GM18907 (cell line): ENCODE data around the gene PXMP2.
A peak's percentile ranks its signal among the peaks of the same experiment; 100 is the strongest.

Source experiments
- ATAC-seq: cut with Tn5 transposase; IDR thresholded peaks from one replicate; pipeline ENCODE4 v1.9.1; 2021; ENCODE audit warnings: mild to moderate bottlenecking, moderate library complexity; ENCODE audit not compliant: unreplicated experiment

PXMP2 gene

DNA sequence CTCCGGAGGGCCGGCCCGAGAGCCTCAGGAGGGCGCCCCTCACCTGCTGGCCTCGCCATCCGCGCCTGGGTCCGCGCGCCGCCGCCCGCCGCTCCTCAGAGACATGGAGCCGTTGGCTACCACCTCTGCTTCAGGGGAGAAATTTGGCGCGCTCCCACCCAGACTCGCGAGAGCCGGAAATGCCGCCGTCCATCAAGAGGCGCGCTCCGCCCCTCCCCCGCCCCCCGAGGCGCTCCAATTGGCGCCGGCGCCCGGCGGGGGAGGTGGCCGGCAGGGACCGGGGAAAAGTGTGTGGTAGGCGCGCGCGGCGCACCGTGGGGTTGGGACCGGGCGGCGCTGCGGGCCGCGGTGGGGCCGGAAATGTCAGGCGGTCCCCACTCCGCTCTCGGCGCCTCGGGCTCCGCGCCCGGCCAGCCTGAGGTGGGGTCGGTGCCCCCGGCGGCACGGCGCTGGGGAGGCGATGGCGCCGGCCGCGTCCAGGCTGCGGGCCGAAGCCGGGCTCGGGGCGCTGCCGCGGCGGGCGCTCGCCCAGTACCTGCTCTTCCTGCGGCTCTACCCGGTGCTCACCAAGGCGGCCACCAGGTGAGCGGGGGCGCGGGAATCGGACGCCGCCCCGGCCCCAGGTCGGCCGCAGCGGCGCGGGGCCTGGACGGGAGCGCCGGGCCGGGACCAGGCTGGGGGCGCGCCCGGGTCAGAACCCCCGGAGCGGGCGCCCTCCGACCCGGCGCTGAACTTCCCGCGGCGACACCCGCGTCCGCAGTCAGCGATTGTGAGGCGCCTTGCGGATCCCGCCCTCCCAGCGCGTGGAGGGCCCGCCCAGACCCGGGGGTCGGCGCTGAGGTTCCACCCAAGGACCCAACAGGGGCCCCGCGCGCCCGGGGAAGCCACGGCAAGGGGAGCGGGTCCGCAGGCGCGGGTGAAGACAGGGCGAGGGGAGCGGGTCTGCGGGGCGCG lies at the start of gene PXMP2, which contains the start of gene POLE:
Gene PXMP2 (plus strand): TSS at position 377 of the 954 bp plus-strand sequence. CDS start 84 bp downstream, at position 461.
Gene POLE (minus strand): TSS at position 132 of the 954 bp plus-strand sequence. CDS start 27 bp downstream, at position 105.
- peak; percentile 94 for ATAC-seq

DNA sequence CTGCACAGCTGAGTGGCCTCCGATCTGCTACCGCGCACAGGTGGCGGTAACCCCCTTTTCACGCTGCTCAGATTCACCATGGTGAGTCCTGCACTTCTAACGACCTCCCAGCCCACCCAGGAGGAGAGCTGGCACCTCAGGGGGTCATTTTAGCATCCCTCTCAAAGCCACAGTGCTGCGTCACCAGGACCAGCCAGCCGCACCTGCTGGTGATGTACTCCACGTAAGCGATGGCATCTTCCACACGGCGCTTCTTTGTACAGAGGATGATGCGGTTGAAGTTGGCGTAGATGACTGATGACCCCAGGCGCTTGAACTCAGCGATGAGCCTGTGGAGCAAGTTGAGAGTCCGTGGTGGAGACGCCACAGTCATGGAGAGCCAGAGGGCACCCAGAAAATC lies 49.6 kb upstream of the PXMP2 start:
- no peak for ATAC-seq

DNA sequence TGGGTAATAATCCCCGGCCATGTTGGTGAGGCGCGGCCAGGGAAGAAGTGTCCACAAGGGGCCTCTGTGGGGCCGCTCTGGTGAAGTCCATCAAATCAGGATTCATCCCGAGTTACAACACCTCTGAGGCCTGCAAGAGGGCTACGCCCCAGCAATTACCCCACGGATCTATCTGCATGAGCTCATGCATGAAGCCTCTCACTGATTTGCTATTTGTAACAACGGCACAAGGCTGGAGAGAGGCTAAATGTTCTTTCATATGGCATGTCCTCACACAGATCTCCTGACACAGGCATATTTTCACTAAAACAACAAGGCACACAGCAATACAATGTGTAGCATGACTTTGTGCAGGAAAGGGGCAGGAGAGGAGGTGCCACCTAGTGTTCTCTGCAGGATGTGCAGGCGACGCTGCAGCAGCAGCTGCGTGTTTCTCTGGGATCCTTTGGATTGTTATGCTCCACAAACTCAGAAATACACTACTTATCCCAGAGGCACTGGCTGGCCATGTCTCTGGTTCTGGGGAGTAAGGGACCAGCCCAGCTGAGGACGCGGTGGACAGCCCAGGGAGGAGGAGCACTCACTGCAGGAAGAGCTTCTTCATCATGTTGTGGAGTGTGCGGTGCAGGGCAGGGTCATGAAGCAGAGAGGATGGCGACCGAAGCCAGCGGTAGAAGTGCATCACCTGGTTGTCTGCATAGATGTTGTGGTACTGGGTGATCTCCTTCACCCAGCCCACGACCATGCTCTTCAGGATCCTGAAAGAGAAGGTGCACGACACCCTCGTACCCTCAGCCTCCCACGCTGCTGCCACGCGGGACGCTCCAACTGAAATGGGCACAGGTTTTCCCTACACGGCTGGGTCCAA lies 48.6 kb upstream of the PXMP2 start:
- no peak for ATAC-seq

DNA sequence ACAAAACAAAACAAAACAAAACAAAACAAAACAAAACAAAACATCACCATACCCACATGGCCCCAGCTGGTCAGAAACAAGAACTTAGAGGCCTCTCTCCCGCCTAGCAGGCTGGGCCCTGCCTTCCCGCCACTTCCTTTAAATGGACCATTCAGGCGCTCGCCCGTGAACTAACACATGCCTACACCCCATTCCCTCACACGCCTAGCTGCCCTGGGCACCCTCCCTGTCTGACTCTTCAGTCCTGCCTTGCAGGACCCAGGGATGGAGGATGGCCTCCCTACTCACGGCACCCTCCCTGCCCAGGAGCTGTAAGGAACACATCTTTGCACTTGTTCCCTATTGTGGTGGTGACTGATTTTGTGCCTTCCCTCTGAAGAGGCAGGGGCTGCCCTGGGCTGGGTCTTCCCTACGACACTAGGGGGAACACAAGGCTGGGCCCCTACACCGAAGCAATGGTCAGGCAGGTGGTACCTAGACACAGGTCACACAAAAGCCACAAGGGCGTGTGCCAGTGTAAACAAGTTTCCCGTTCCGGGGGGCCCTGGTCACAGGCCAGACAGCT lies 47.3 kb upstream of the PXMP2 start:
- ATAC-seq = no peak

DNA sequence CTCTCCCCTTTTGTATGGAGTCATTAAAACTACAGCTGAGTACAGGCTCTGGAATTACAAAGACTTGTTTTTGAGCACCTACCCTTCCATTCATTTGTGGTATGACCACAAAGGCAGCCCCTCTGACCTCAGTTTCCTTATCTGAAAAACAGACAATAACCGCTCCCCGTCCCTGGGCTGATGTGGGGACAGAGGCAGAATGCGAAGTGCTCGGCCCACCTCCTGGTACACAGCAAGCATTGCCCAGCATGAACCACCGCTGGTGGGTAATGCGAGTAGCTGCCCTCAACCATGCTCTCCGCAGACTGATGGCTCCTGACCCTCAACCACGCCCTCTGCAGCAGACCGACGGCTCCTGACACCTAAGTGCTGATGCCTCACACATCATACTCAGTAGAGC lies 46.5 kb upstream of the PXMP2 start:
- ATAC-seq = no peak

DNA sequence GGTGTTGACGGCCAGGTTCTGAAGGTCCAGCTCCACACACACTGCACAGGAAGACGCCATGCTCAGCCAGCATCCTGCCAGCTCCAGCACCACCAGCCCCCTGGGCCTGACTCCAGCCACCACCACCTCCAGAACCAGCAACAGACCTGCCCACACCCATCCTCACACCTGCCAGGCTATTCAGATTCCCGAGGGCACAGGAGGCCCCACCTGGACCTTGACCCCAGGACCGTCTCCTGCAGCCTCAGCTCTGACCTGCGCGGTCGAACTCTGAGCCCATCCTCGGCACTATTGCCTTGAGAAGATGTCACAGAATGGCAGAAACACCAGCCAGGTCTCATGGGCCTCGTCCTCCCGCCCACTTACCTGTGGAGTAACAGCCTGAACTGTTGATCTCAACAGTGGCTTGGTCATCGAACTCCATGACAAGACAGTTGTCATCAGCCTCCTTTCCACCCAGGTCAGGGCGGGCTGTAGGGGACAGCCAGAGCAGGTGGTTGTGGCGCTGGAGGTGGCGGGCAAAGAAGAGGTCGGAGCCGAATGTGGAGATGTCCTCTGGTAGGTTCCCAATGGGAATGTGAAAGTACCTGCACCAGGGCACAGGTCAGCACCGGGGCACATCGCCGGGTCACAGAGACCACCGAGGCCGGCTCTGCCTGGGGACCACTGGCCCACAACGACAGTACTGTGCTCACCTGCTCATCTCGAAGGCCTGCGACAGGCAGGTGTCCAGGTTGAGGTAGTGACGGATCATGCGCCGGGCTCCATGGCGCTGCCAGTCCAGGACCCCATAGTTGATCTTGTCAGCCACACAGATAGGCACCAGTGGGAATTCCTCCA lies 45.4 kb upstream of the PXMP2 start:
- no peak for ATAC-seq

DNA sequence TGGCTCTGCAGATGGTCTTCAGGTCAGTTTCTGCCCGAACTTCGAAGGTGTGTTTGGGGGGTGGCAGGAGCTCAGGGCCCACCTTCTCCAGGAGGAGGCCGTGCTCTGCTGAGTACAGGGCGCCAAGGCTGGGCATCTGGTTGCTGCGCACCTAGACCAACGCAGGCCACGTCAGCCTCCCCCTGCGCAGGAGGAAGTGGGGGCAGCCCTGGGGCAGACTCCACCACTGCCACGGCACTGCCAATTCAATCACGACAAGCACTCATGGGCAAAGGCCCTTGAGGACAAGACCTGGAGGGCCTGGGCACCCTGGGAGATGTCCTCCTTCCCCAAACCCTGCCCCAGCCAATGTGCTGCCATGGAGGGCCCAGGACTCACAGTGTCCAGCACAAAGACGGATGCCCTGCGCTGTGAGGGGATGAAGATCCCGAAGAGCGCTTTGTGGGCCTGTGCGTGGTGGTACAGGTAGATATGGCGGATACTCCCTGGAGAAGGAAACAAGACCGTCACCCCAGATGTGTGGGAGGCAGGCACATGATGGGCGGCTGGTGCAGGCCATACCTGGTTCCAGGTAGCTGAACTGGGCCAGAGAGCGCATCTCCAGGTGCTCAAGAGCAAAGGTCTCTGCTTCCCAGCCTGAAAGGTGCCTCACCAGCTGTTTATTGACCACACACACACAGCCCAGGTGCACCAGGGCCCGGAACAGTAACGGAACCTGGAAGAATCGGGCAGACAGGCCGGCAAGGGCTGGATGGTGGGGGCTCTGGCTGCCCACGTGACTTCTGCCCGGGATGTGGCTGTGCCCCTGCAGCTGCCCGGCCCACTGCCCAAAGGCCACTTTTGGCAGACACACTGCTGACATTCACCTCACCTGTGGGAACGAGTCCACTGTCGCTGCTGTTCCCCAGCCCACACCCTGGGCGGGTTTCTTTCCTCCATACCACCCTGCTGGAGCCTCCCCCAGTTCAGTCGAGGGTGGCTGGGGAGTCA lies 44.2 kb upstream of the PXMP2 start:
- no peak for ATAC-seq

DNA sequence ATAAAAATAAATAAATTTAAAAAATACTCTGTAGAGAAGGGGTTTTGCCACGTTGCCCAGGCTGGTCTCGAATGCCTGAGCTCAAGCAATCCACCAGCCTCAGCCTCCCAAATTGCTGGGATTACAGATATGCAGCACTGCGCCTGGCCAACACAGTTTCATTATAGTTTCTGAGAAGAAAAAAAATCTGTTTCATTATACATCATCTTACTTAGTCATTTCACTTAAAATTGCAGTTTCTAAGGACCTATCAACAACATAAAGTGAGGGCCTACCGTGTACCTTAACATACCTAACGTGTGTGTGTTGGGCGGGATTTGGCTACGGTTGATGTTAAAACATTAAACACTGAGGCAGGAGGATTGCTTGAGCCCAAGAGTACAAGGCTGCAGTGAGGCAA lies 40.5 kb upstream of the PXMP2 start:
- ATAC-seq = no peak

DNA sequence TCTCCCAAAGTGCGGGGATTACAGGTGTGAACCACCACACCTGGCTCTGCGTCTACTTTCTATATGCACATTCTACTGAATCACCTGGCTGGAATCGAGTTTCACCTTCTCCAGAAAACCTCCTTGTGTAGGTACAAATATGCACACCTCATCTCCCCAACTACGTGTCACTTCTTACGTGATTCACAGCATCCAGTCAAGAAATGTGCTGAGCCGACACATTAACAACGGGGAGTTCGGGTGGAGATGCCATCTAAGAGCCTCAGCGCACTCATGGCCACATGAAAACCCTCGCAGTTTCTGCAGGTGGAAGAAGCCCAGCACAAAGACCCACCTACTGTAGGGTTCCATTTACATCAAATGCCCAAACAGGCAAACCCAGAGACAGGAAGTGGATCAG lies 39.5 kb upstream of the PXMP2 start:
- ATAC-seq = no peak

DNA sequence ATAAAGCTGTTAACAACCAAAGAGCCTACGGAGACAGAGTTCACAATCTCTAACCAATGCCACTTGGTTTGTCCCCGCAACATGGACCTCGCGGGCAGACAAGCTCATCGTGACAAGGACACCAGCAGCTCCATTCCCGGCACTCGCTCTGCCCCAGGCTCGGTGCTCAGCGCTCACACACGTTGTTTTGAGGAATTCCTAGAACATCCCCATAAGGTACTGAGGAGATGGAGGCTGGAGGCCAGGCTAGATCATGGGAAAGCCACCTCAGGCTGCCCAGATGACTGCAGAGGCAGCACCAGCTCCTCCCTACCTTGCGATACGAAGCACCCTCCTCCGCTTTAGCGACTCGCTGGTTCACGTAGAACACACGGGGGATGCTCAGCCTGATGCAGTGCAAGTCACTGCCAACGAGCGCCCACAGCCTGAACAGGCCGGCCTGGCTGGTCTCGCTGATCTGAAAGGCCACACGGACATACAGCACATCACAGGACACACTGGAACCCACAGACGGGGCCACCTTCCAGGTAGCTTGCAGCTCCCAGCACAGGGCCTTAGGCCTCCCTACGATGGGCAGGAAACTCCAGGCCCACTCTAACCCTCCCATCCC lies 38.7 kb upstream of the PXMP2 start:
- no peak for ATAC-seq

DNA sequence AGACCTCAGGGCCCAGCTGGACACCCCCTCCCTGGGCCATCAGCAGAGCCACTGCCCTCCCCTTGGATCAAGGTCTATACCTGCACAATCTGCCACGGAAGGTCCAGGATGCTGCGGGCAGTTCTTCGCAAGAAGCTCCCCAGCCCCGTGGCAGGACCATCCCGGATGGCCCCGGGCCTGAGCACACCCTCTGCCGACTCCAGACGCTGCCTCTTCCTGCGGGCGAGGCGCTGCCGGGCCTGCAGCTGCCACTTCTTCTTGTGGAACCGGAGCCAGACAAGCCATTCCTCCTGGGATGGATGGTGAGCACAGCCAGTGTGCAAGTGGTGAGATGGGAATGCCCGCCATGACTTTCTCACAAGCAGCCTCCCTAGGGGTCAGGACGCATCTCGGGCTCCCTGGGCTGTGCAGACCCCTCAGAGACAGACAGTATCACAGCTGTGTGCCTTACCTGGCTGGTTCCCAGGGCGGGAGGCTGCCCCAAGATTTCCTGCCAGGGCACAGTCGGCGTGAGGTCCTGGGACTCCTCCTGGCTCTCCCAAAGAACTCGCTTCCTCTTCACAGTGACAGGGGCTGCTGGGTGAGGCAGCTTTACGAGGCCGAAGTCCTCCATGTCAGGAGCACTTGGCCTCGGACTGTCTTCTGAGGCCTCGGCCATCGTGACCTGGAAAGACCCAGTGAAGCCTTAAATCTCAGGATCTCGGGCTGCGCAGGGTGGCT lies 38.0 kb upstream of the PXMP2 start:
- ATAC-seq = no peak

DNA sequence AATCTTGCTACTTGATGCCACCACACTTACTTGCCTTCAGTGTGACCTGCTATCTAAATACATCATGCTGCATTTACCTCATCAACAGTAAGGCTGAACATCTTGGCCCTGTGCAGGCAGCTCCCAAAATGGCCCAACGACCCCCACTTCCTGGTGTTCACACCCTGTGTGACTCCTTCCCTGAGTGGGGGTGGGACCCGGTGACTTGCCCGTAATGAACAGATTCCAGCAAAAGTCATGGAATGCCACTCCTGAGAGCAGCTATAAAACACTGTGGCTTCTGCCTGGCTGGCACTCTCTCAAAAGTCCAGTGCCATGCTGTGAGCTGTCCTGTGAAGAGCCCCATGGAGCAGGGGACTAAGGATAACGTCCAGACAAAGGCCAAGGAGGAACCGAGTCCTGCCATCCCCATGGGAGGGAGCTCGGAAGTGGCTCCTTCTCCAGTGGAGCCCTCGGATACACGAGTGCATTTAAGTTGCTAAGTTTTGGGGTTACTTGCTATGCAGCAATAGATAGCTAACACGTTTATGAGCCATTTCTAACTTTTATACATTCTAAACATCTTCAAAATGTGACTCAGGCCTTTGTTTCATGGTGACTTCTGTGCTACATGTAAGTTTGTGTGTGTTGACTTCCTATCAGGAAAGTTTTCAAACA lies 35.8 kb upstream of the PXMP2 start:
- no peak for ATAC-seq

DNA sequence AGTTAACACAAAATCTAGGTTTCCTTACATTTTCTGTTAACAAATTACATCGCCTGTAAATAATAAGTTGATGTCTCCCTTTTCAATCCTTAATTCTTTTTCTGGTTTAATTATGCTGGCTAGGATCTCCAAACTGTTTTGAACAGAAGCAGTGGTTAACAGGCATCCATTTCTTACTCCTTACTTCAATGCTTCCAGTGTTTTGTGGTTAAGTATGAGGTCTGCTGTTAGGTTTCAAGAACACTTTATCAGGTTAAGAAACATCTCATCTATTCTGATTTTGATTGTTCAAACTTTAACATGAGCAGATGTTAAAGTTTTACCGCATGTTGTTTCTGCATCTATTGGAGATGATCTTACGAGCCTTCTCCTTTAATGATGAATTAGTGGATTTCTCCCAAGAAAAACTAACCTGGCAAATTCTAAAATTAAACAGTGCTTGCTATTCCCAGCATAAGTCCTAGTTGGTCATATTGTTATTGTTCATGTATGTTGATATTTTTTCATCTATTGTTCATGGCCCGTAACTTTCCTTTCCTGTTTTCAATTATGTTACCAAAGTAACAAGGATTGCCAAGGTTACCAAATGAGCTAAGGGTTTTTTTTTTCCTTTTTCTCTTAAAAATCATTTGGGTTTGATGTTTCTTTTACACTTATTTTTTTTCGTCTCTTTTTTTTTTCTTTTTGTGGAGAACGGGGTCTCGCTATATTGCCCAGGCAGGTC lies 33.7 kb upstream of the PXMP2 start:
- ATAC-seq = no peak

DNA sequence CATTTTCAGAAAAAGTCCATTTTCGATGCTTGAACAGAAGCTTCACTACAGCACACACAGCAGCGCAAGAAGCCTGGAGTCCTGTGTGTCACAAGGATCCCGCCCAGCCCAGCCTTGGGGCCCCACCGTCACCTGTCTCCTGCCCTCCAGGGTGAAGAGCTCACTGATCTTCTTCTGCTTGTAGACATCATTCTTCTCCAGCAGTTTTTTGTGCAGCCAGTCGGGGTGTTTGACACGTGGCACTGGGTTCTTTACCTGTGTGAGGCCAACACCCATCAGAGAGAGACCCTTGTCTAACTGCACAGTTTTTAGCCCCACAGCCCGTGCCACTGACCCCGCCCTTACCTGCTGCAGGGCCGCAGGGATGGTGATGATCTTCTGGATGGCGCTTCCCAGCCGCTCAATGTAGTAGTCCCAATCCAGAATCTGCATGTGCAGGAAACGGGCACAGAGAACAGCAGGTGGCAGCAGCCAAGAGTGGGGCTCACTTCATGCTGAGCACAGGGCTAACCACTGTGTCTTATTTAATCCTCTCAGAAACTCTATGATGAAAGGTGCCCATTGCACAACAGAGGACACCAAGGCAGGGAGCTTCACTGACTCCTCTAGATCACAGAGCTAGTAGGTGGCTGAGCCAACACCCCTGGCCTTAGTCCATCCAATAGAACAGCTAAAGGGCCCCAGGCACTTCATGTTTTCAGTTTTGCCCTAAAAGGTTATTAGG lies 30.2 kb upstream of the PXMP2 start:
- ATAC-seq = no peak

DNA sequence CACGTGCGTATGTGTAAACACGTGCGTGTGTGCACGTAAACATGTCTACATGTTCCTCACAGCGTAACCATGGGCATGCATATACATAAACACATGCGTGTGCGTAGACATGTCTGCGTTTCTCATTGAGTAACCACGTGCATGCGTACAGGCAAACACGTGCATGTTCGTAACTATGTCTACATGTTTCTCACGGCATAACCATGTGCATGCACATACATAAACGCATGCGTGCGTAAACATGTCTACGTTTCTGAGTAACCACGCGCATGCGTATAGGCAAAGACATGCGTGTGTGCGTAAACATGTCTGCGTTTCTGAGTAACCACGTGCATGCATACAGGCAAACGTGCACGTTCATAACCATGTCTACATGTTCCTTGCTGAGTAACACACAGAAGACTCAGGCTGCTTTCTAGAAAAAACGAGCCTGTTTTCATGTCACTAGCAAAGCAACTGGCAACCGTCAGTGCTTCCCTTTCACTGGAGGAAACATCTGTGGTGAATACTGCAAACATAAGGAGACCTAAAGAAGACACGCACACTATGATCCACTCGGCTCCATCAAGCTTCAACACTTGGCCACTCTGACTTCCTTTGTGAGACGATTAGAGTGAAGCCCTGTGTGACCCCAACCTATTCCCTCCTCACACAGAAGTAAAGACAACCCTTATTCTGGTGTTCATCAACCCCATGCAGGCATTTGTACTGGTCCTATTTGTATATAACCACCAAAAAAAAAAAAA lies 29.1 kb upstream of the PXMP2 start:
- no peak for ATAC-seq

DNA sequence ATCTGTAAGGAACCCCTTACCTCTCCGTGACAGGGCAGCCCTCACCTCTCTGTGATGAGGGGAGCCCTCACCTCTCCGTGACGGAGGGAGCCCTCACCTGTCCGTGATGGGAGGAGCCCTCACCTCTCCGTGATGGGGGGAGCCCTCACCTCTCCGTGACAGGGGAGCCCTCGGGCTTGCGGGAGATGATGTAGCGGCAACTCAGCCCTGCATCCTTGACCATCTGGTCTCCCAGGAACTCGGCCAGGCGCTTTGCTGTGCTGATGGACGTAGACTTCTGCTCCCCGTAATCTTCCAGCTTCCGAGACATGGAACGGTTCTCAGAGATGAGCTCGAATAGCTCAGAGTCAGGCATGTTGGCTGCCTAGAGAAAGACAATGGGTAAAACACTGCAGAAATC lies 28.2 kb upstream of the PXMP2 start:
- ATAC-seq = no peak
